Stimulated activated naive B cell treated with anti-CD40 and anti-IgM and Interleukin-4, amounts not matched to agents 10 μg/mL and 1 μg/mL and 100 μg/mL, for 72 hours (primary cell): Measurements from ENCODE around the gene LUZP1.

Experiments
- ATAC-seq, 2 donors: fragments of 150-1000 bp; cut with Tn5 transposase; replicated peaks; 2 replicates each; pipeline ENCODE4 v1.10.0; 2021; ENCODE audit warnings: moderate library complexity in 1 of 2
- DNase-seq: peaks from one replicate; pipeline ENCODE4 v3.0.0; 2021
- H3K27ac Mint-ChIP-seq: one replicate; pipeline ENCODE4 v1.8.0; 2022; ENCODE audit warnings: mild to moderate bottlenecking, mixed read lengths
- H3K27me3 Mint-ChIP-seq, 2 donors: one replicate each; pipeline ENCODE4 v1.8.0; 2022; ENCODE audit warnings: mixed read lengths in 2 of 2
- H3K36me3 Mint-ChIP-seq, 2 donors: one replicate each; pipeline ENCODE4 v1.8.0; 2022; ENCODE audit warnings: mixed read lengths in 2 of 2, mild to moderate bottlenecking in 1 of 2
- H3K4me1 Mint-ChIP-seq, 2 donors: one replicate each; pipeline ENCODE4 v1.8.0; 2022; ENCODE audit warnings: mixed read lengths in 2 of 2, mild to moderate bottlenecking in 1 of 2
- H3K4me3 Mint-ChIP-seq, 2 donors: one replicate each; pipeline ENCODE4 v1.8.0; 2022; ENCODE audit warnings: mild to moderate bottlenecking in 2 of 2, mixed read lengths in 2 of 2, moderate library complexity in 1 of 2
- H3K9me3 Mint-ChIP-seq, 2 donors: one replicate each; pipeline ENCODE4 v1.8.0; 2022; ENCODE audit warnings: mixed read lengths in 2 of 2, mild to moderate bottlenecking in 1 of 2

LUZP1 gene

GRCh38 chr1:23177438-23178380 is 9.1 kb upstream of the LUZP1 start:
- peak overlapping the region; percentile 62 for H3K27ac Mint-ChIP-seq
- peaks cover 0 to 3% of the 10 kb centered on the region in 2 donors for H3K27me3 Mint-ChIP-seq
- peak; percentile 92 to 94 for ATAC-seq
- DNase-seq: peak; percentile 61
- H3K36me3 Mint-ChIP-seq: no peaks in the 10 kb centered on the region
- H3K4me3 Mint-ChIP-seq: peak overlapping the region; percentile 82 to 86
- peaks cover 0 to 2% of the 10 kb centered on the region in 2 donors for H3K9me3 Mint-ChIP-seq
- peaks cover 12 to 35% of the 10 kb centered on the region in 2 donors for H3K4me1 Mint-ChIP-seq

- Mint-ChIP-seq H3K27ac (no peak overlapping the region), H3K9me3 (peaks cover 0 to 2% of the 10 kb centered on the region in 2 donors), H3K4me1 (peaks cover 12 to 35% of the 10 kb centered on the region in 2 donors), H3K4me3 (peak overlapping the region; percentile 82 to 86), H3K27me3 (no peaks in the 10 kb centered on the region), H3K36me3 (no peaks in the 10 kb centered on the region)
- ATAC-seq: peak in 1 of 2 donors; percentile 6
- no peak for DNase-seq
Measured at GRCh38 chr1:23177031-23177430, 8.4 kb upstream of the LUZP1 start.

GRCh38 chr1:23174426-23175110 is 5.9 kb upstream of the LUZP1 start:
- ATAC-seq: no peak
- H3K27me3 Mint-ChIP-seq: no peaks in the 10 kb centered on the region
- peaks cover 17 to 41% of the 10 kb centered on the region in 2 donors for H3K4me1 Mint-ChIP-seq
- peaks cover 0 to 2% of the 10 kb centered on the region in 2 donors for H3K9me3 Mint-ChIP-seq
- H3K4me3 Mint-ChIP-seq: no peak overlapping the region
- no peaks in the 10 kb centered on the region for H3K36me3 Mint-ChIP-seq
- DNase-seq: no peak
- no peak overlapping the region for H3K27ac Mint-ChIP-seq

GRCh38 chr1:23171181-23171755 is 2.6 kb upstream of the LUZP1 start:
- H3K4me1 Mint-ChIP-seq: peaks cover 17 to 36% of the 10 kb centered on the region in 2 donors
- no peak overlapping the region for H3K4me3 Mint-ChIP-seq
- DNase-seq (no peak), ATAC-seq (no peak)
- H3K36me3 Mint-ChIP-seq: peaks cover 2 to 6% of the 10 kb centered on the region in 2 donors
- no peak overlapping the region for H3K27ac Mint-ChIP-seq
- no peaks in the 10 kb centered on the region for H3K27me3 Mint-ChIP-seq
- H3K9me3 Mint-ChIP-seq: peaks cover 0 to 2% of the 10 kb centered on the region in 2 donors

- Mint-ChIP-seq H3K27ac (peak overlapping the region; percentile 25), H3K4me1 (peaks cover 17 to 39% of the 10 kb centered on the region in 2 donors), H3K4me3 (peak overlapping the region; percentile 66 to 100), H3K9me3 (peaks cover 0 to 2% of the 10 kb centered on the region in 2 donors), H3K27me3 (no peaks in the 10 kb centered on the region), H3K36me3 (peaks cover 2 to 6% of the 10 kb centered on the region in 2 donors)
- ATAC-seq: peak; percentile 78 to 83
- peak; percentile 47 for DNase-seq
Measured at GRCh38 chr1:23169727-23170335, 1.2 kb upstream of the LUZP1 start.

GRCh38 chr1:23169195-23169575 is 529 bp upstream of the LUZP1 start:
- ATAC-seq (no peak), DNase-seq (no peak)
- peaks cover 2 to 6% of the 10 kb centered on the region in 2 donors for H3K36me3 Mint-ChIP-seq
- H3K27me3 Mint-ChIP-seq: no peaks in the 10 kb centered on the region
- peak overlapping the region; percentile 100 for H3K4me3 Mint-ChIP-seq
- no peaks in the 10 kb centered on the region for H3K9me3 Mint-ChIP-seq
- peaks cover 15 to 33% of the 10 kb centered on the region in 2 donors for H3K4me1 Mint-ChIP-seq
- peak overlapping the region; percentile 94 for H3K27ac Mint-ChIP-seq

- ATAC-seq (peak; percentile 28 to 29), DNase-seq (no peak)
- H3K4me1 Mint-ChIP-seq: peaks cover 15 to 32% of the 10 kb centered on the region in 2 donors
- H3K4me3 Mint-ChIP-seq: peak overlapping the region; percentile 100
- peak overlapping the region; percentile 94 for H3K27ac Mint-ChIP-seq
- peaks cover 2 to 6% of the 10 kb centered on the region in 2 donors for H3K36me3 Mint-ChIP-seq
- H3K27me3 Mint-ChIP-seq: no peaks in the 10 kb centered on the region
- H3K9me3 Mint-ChIP-seq: no peaks in the 10 kb centered on the region
Measured at GRCh38 chr1:23168079-23168444, 594 bp downstream of the LUZP1 start.

- H3K4me3 Mint-ChIP-seq: peak overlapping the region; percentile 100
- H3K9me3 Mint-ChIP-seq: no peaks in the 10 kb centered on the region
- H3K4me1 Mint-ChIP-seq: peaks cover 15 to 32% of the 10 kb centered on the region in 2 donors
- peaks cover 2 to 6% of the 10 kb centered on the region in 2 donors for H3K36me3 Mint-ChIP-seq
- H3K27ac Mint-ChIP-seq: peak overlapping the region; percentile 67
- no peaks in the 10 kb centered on the region for H3K27me3 Mint-ChIP-seq
- ATAC-seq (peak; percentile 15 to 18), DNase-seq (no peak)
Measured at GRCh38 chr1:23167353-23168078, 1.1 kb downstream of the LUZP1 start.

GRCh38 chr1:23166854-23167253 is 1.8 kb downstream of the LUZP1 start:
- H3K36me3 Mint-ChIP-seq: peaks cover 2 to 6% of the 10 kb centered on the region in 2 donors
- H3K9me3 Mint-ChIP-seq: no peaks in the 10 kb centered on the region
- H3K4me3 Mint-ChIP-seq: peak overlapping the region; percentile 77 to 100
- H3K27me3 Mint-ChIP-seq: no peaks in the 10 kb centered on the region
- no peak overlapping the region for H3K27ac Mint-ChIP-seq
- DNase-seq: no peak
- peaks cover 15 to 32% of the 10 kb centered on the region in 2 donors for H3K4me1 Mint-ChIP-seq
- ATAC-seq: no peak

- peaks cover 8 to 19% of the 10 kb centered on the region in 2 donors for H3K4me1 Mint-ChIP-seq
- no peaks in the 10 kb centered on the region for H3K9me3 Mint-ChIP-seq
- H3K4me3 Mint-ChIP-seq: no peak overlapping the region
- DNase-seq: no peak
- no peak overlapping the region for H3K27ac Mint-ChIP-seq
- H3K36me3 Mint-ChIP-seq: peaks cover 2% of the 10 kb centered on the region in 2 donors
- no peaks in the 10 kb centered on the region for H3K27me3 Mint-ChIP-seq
- no peak for ATAC-seq
Measured at GRCh38 chr1:23163395-23163794, 5.3 kb downstream of the LUZP1 start.

GRCh38 chr1:23159963-23160877 is 8.4 kb downstream of the LUZP1 start:
- Mint-ChIP-seq H3K4me1 (peaks cover 3 to 9% of the 10 kb centered on the region in 2 donors), H3K27me3 (no peaks in the 10 kb centered on the region), H3K9me3 (no peaks in the 10 kb centered on the region), H3K4me3 (no peak overlapping the region), H3K27ac (no peak overlapping the region), H3K36me3 (no peaks in the 10 kb centered on the region)
- DNase-seq (no peak), ATAC-seq (no peak)

GRCh38 chr1:23156940-23157339 is 11.7 kb downstream of the LUZP1 start:
- ATAC-seq: no peak
- peaks cover 3 to 4% of the 10 kb centered on the region in 2 donors for H3K36me3 Mint-ChIP-seq
- H3K27me3 Mint-ChIP-seq: no peaks in the 10 kb centered on the region
- no peaks in the 10 kb centered on the region for H3K9me3 Mint-ChIP-seq
- peaks cover 3 to 15% of the 10 kb centered on the region in 2 donors for H3K4me1 Mint-ChIP-seq
- DNase-seq: no peak
- no peak overlapping the region for H3K4me3 Mint-ChIP-seq
- H3K27ac Mint-ChIP-seq: no peak overlapping the region
